Esophagus squamous epithelium (tissue), 4 donors: ENCODE measurements around the gene NTF3.

ENCODE experiments used
- POLR2A ChIP-seq, 4 donors: fragments of 450-650 bp; IDR thresholded peaks; one replicate each; pipeline ENCODE4 v1.6.1; 2017; ENCODE audit warnings: antibody characterized with exemption in 4 of 4, mild to moderate bottlenecking in 4 of 4, moderate library complexity in 3 of 4
- TF ChIP-seq, protein P1 (sequence below), 6 experiments: fragments of 450-650 bp in 4 of 6; fragments of 200-600 bp in 2 of 6; sonication (generic) in 2 of 6; IDR thresholded peaks; one replicate each; pipeline ENCODE4 v1.5.1; 2016 to 2019; ENCODE audit warnings: antibody characterized with exemption in 6 of 6, mild to moderate bottlenecking in 4 of 6, moderate library complexity in 4 of 6

DNA sequence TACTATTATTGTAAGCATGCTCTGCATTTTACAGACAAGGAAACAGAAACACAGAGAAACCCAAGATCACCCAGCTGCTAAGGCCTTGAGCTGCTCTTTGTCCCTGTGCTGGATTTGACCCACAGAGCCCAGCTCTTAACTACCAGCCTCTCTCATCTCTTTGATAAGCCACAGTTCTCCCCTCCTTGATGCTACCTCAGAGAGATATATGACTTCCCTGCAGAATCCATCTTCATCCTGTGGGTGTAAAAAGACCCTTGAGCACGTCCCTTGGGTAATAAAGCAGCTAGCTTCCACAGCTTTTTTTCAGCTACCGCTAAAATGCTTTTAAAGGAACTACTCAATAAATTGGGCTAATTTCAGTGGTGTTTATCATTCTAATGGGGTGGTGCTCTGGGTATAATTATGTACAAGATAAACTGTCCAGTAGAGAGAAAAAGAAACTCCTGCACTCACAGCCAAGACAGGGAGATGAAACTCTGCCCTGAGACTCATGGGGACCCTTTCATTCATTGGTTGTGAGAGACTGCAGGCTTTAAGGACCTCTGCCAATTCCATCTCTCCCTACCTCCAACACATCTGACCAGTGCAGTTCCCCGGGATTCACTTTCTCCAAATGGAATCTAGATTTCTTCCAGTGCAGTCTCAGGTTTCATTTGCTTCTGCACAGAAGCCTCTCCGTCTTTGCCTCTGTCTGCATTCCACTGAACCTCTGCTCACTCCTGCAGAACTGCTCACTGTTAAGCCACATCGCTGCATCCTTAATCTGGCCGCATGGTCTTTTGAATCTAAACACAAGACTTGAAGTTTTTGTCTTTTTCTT is 24.7 kb upstream of the NTF3 start:
- TF ChIP-seq, protein P1, sequence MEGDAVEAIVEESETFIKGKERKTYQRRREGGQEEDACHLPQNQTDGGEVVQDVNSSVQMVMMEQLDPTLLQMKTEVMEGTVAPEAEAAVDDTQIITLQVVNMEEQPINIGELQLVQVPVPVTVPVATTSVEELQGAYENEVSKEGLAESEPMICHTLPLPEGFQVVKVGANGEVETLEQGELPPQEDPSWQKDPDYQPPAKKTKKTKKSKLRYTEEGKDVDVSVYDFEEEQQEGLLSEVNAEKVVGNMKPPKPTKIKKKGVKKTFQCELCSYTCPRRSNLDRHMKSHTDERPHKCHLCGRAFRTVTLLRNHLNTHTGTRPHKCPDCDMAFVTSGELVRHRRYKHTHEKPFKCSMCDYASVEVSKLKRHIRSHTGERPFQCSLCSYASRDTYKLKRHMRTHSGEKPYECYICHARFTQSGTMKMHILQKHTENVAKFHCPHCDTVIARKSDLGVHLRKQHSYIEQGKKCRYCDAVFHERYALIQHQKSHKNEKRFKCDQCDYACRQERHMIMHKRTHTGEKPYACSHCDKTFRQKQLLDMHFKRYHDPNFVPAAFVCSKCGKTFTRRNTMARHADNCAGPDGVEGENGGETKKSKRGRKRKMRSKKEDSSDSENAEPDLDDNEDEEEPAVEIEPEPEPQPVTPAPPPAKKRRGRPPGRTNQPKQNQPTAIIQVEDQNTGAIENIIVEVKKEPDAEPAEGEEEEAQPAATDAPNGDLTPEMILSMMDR (IDR thresholded peaks at IDR 0.05), result no peak
- TF ChIP-seq POLR2A (IDR thresholded peaks at IDR 0.05), result no peak
